Dedifferentiated amniotic fluid mesenchymal stem cell (primary cell): ENCODE data around the gene AP4E1.
A peak's percentile ranks its signal among the peaks of the same experiment; 100 is the strongest.
"Not testable (repeated sequence)": the region's sequence is repeated elsewhere in the genome, so short reads cannot be mapped to it uniquely, and the experiment has no call there.

Experiments used
- DNase-seq: peaks from one replicate; pipeline ENCODE4 v3.0.0-alpha.2; 2016; ENCODE audit errors: extremely low spot score

The AP4E1 gene

DNA sequence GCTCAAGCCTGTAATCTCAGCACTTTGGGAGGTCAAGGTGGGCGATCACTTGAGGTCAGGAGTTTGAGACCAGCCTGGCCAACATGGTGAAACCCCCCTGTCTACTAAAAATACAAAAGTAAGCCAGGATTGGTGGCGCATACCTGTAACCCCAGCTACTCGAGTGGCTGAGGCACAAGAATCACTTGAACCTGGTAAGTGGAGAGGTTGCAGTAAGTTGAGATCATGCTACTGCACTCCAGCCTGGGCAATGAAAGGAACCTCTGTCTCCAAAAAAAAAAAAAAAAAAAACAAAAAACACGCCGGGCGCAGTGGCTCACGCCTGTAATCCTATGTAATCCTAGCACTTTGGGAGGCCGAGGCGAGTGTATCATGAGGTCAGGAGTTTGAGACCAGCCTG is 18.9 kb upstream of the AP4E1 start:
- no peak for DNase-seq

DNA sequence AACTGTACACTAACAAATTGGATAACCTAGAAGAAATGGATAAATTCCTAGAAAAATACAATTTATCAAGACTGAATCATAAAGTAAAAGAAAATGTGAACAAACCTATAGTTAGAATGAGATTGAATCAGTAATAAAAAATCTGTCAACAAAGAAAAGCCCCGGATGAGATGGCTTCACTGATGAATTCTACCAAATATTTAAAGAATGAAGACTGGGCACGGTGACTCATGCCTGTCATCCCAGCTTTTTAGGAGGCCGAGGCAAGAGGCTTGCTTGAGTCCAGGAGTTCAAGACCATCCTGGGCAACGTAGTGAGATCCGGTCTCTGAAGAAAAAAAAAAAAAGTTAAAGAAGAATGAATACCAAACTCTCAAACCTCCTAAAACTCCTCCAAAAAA is 17.7 kb upstream of the AP4E1 start:
- DNase-seq: no peak

DNA sequence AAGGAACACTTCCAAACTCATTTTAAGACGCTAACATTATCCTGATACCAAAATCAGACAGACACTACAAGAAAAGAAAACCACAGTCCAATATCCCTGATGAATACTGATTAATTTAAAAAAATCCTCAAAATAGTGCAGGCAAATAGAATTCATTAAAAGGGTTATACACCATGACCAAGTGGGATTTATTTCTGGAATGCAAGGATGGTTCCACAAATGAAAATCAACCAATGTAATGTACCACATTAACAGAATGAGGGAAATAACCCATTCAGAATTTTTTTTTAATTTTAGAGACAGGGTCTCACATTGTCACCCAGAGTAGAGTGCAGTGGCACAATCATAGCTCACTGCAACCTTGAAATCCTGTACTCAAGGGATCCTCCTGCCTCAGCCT is 17.3 kb upstream of the AP4E1 start:
- DNase-seq: no peak

DNA sequence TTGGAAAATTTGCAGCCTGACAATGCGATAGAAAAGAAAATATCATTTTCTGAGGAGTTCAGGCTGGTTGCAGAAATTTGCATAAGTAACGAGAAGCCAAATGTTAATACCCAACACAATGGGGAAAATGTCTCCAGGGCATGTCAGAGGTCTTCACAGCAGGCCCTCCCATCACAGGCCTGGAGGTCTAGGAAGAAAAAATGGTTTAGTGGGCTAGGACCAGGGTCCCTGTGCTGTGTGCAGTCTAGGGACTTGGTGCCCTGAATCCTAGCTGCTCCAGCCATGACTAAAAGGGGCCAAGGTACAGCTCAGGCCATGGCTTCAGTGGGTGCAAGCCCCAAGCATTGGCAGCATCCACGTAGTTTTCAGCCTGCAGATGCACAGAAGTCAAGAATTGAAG is 14.5 kb upstream of the AP4E1 start:
- no peak for DNase-seq

DNA sequence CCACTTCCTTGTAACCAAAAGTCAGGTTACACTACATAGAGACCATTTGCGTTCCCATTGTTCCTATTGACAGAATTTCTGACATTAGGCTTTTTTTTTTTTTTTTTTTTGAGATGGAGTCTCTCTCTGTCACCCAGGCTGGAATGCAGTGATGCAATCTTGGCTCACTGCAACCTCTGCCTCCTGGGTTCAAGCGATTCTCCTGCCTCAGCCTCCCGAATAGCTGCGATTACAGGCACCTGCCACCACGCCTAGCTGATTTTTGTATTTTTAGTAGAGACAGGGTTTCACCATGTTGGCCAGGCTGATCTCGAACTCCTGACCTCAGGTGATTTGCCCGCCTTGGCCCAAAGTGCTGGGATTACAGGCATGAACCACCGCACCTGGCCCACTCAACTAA is 7.1 kb upstream of the AP4E1 start:
- DNase-seq: not testable (repeated sequence)

DNA sequence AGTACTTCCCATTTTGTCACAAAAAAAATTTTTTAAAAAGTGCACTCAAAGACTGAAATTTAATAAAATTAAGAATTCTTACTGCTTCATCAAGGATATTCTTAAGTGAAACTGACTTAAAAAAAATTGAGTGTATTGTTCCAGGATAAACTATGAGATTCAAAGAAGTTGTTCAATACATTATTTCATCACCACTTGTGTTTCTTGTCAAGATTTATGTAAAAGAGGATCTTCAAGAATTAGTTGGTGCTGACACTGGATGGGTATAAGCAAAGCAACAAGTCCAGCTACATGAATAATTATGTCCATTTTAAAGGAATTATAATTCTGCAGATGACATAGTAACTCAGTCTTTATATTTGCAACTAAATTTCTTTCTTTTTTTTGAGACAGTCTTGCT is 4.3 kb upstream of the AP4E1 start:
- no peak for DNase-seq

DNA sequence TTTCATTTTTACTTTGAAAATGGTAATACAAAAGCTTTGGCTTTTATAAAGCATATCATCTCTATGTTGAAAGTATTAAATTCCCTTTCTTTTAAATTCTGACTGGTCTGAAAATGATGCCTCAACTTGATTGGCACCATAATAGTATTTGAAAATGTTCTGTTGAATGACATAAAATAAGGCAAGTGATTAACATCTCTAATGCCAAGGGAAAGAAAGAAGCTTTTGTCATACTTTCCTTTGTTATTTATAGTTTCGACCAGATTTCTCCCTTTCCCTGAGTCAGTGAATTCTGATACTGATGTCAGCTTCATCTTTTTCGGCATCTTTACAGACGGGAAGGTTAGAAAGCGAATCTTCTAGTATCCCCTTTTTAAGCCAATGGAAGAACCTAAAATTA is 3.4 kb upstream of the AP4E1 start:
- no peak for DNase-seq

DNA sequence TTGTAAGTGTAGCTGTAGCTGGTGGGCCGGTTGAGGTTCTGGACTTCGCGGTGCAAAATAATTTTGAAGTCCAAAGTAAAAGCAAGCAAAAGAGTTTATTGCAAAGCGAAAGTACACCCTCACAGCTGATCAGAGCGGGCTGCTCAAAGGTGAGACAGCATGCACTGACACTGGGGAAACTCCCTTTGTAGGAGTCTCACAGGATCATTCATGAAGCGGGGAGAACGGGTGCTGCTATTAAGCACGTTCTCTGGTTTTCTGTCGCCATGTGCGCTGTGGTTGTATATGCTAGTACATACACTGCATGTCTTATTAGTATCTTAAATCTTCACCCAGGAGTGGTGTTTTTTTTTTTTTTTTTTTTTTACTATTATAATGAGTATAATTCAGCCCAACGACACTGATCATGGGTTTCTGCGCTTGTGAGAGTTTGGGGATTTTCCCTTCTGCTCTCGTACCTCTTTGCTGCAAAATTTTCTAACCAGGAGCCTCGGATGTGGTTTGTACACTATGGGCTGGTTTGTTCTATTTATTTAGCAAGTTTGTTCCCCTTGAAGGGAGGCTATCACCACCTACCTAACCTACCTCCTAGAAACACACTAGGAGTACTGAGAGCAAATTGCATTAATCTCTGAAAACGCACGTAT is 1.4 kb upstream of the AP4E1 start:
- DNase-seq: no peak

DNA sequence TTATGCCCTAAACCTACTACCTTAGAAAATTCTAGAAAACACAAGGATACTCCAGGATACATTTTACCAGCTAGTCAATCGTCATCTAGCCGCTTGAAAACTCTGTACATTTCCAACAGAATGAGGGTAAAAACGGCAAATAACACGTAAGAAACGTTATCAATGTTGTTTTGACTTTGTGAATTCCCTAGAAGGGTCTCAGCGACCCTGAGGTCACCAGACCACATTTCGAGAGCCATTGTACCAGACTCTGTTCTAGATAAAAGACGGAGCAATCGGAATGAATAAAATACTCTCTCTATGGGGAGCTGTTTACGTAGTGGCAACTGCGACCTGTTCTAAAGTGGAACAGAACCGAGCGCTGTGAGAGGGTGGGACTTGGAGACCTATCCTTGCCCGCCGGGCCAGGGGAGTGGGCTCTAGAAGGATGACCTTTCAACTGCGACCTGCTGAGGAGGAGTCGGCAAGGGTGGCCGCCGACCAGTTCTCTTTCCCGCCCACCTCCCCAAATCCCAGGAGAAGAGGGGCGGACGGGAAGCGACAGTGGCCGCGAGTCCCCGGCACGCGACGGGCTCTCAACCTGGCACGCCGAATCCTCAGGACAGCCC is 778 bp upstream of the AP4E1 start:
- peak; percentile 16 for DNase-seq

DNA sequence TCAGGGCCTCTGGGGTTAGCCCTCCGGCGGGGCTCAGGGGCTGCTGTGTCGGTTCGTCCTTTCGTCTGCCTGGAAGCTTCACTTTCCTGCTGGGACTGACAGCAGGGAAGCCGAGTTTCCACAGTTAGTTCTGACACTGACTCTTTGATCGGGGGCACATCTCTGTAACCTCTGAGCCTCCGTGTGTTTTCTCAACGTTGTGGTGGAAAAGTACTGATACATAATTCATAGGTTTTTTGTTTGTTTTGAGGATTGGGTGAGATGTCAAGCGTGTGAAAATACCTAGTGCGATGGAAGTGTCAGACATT is 481 bp downstream of the AP4E1 start:
- no peak for DNase-seq

DNA sequence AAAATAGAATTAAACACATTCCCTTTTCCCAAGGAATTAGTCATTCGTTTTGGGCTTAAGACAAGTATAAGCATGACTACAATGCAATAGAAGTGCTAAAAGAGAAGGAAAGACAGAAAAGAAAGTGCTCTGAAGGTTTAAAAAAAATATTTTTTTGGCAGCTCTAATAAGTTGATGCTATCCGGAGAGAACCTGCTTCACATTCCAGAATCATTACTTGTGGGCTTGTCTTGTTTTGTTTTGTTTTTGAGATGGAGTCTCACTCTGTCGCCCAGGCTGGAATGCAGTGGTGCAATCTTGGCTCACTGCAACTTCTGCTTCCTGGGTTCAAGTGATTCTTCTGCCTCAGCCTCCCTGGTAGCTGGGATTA is 1.9 kb downstream of the AP4E1 start:
- DNase-seq: peak; percentile 88

DNA sequence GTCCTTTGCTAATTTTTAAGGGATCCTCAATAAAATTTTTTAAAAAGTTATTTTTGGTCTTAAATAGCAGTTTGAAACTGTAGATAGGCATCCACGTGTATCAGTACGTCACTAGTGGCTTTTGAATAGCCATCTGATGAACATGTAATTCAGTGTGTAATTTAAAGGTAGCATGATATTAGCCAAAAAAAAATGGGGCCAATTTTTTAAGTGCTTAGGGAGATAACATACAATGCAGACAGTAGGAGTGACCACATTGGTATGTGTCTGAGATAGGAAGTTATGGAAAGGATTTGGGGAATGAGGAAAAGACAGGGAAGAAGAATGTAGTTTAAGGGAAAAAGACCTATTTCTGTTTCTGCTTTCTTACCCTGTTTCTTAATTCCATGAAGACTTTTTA is 2.5 kb downstream of the AP4E1 start:
- peak; percentile 20 for DNase-seq

DNA sequence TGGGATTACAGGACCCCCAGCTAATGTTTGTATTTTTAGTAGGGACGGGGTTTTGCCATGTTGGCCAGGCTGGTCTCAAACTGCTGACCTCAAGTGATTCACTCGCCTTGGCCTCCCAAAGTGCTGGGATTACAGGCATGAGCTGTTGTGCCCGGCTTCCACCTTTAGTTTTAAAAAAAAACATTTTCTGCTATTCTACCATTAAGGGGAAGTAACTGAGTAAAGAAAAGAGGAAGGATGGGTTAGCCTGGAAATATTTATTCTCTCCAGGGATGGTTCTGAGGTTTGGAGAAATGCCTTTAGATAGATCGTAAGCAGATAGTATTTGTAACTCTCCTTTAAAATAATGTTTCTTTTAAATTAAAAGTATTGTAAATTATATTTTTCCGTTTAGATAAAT is 3.1 kb downstream of the AP4E1 start:
- no peak for DNase-seq

DNA sequence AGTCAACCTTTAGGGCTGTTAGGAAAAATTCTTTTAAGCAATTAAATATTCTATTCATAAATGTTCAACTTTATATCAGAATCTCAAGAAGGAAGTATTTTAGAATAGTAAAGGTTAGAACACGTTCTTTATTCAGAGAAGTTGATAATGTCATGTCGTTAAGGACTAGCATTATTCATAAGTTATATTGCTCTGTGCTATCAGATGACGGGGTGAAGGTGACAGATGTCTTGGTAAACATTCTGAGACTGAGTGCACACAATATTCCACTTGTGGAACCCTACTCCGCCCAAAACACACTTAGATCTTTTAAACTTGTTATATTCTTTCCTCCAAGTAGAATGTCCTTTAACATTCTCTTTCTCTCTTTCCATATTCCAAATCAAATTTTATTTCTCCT is 7.9 kb downstream of the AP4E1 start:
- DNase-seq: no peak

DNA sequence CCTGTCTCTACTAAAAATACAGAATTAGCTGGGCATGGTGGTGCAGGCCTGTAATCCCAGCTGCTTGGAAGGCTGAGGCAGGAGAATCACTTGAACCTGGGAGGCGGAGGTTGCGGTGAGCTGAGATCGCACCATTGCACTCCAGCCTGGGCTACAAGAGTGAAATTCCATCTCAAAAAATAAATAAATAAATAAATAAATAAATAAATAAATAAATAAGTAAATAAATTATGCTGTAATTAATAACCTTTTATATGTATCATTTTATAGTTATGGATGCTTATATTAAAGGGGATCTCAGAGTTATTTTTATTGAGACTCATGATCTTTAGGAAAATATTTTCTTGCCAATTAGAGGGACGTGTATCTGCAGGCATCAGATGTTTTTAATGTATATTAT is 10.9 kb downstream of the AP4E1 start:
- not testable (repeated sequence) for DNase-seq

DNA sequence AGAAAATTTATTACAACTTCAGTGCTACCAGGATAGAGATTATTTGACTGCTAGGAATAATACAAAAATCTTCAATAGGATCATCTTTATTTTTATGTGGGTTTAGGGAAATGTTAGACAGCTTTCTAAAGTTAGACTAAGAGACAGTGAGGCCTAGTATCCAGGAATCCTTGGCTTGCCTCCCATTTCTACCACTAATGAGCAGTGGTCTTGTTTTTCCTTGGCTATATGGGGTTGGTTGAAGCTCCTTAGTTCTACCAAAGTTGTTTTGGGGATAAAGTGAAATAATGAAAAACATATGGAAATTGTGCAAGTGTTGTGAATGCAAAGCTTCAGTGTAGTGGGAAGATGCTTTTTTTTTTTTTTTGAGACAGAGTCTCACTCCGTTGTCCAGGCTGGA is 16.8 kb downstream of the AP4E1 start:
- DNase-seq: no peak

DNA sequence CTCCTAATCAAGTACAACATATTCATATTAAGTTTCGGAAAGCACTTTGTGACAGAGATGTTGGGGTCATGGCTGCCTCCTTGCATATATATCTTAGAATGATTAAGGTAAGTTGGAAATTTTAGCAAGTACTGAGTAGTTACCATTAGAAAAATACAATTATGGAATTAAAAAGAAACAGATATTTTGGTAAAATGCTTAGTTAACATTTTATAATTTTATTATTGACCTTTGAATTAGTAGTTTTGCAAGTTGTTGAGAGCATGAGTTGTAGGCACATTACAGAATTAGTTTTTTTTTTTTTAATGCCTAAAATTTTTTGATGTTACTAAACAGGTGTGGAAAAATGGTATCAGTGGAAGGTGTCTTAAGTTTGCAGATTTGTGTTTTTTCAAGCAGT is 20.6 kb downstream of the AP4E1 start:
- DNase-seq: no peak

DNA sequence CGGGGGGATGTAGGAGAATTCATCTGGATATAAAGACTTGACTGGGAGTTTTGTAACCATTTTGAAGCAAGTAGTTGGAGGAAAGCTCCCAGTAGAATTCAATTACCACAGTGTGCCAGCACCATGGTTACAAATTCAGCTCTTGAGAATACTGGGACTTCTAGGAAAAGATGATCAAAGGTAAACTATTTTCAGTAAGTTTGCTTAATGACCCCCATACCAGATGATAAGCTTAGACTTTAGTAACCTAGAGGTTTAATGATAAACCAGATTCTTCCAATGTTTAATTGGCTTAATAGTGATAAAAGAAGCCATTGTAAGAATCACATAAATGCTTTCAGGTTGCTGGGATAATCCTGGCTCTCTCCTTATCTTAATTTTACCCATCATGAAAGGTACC is 22.3 kb downstream of the AP4E1 start:
- DNase-seq: no peak

DNA sequence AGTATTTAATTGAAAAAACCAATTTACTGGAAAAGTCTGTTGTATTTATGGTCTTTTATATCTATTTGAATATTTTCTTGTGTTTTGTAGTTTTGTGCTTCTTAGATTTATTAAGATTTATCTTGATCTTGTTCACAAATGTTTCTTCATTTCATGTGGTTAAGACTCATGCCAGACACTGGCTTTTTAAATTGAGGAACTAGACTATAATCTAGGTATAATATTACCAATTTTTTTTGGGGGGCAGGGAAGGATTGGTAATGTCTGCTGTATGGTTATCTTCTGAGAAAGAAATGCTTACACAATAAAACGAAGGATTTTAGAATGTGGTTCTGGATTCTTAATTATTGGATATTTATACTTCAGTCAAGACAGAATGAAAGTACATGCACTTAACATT is 24.9 kb downstream of the AP4E1 start:
- no peak for DNase-seq

DNA sequence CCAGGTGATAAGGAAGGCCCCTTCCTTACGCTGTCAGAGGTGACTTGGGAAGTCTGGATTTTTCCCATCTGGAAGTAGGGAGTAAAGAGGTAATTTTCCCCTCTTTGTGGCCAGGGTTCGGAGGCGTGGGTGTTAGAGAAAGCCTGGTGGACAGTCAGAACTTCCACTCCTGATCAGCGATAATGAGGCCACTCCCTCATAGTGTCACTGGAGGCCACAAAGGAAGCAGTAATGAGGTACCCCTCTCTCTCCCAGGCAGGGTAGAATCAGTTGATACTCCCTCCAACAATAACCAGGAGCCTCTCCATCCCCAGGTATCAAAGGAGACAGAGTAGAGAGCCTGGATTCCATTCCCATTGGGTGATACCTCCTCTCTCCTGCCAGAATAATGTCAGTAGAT is 30.0 kb downstream of the AP4E1 start:
- no peak for DNase-seq

DNA sequence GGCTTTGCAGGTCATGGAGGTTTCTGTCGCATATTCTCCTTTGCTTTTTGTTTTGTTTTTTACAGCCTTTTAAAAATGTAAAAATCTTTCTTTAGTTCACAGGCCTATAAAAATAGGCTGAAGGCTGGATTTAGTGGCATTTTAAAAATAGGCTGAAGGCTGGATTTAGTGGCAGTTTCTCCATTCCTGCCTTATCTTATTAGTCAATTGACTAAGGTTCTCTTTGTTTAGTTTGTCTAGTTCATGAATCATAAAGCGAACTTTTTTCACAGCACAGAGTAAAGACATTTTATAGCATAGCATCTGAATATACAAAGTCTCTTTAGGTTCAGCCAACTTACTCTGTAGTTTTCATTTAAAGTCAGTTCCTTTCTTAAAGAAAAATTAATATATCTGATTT is 31.4 kb downstream of the AP4E1 start:
- DNase-seq: peak; percentile 15

DNA sequence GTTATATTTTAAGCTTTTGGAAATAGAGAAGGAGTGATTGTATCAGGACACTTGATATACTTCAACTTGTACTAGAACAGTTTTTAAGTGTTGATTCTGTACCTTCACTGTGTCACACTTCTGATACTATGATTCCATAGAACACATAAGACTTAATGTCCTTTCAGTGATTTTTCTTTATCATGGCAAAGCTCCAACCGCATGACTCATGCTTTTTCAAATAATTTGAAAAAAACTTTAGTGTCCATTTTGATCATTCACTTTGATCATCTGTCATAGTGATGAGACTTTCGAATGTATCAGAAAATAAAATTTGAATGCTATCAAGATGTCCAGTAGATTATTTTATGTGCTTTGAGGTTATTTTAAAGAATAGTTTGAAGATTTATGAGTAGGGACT is 32.0 kb downstream of the AP4E1 start:
- DNase-seq: no peak

DNA sequence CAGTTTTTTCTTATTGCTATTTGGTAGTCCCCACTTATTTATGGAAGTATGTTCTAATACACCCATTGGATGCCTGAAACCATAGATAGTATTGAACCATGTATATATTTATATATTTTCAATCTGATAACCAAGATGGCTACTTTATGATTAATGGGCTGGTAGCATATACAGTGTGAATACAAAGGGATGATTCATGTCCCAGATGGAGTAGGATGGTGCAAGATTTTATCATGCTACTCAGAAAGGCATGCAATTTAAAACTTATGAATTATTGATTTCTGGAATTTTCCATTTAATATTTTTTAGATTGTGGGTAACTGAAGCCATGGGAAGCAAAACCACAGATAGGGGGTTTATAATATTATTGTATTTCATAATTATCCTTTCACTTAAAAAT is 35.2 kb downstream of the AP4E1 start:
- no peak for DNase-seq

DNA sequence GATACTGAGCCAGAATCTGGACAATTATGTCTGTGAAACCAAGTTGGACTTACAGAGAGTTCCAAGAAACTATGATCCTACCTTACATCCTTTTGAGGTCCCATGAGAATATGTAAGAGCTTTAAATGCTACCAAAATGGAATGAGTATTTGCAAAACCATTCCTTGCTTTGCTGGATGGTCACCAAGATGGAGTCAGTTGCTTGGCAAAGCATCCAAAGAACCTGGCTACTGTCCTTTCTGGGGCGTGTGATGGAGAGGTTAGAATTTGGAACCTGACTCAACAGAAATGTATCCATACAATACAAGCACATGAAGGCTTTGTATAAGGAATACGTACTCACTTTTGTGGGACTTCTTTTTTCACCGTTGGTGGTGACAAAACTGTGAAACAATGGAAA is 36.2 kb downstream of the AP4E1 start:
- no peak for DNase-seq
